NCI-H2227 treated with DMSO at 0.1 percent for 48 hours (cell line): ENCODE results near the gene AMIGO3.

Source experiments
- DNase-seq: peaks from one replicate; lab custom pipeline; 2025; lab: John Stamatoyannopoulos, UW

AMIGO3 gene

DNA sequence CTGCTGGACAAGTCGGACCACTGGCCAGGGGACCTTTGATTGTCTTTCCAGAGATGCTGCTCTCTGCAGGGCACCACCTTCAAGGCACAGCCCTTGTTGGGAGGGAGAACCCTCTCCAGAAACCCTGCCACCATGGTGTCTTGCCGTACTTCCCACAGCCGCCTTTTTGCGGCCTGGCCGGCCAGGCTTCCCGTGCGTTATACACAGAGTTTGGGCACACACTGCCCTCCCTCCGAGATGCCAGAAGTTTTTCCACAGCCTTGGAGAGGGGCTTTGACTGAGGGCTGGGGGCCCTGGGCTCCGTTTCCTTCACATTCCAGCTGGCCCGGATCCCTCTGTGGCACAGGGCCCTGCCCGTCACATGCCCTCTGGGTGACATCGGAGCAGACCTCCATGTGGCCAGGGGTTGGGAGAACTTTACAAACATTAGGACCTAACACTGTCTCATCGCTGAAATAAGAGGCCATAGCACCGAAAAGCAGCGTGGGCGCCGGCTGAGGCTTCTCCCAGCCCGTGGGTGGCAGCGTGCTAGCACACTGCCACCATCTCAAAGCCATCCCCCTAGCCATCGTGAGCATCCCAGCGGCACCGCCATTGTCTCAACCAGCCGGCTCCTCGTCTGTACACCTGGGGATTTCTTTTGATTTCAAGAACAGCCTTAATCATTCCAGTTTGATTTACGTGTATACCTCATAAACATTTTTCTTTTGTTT, 51.6 kb downstream of the AMIGO3 start:
- DNase-seq = no peak
